Stomach (tissue), 4 donors: ENCODE measurements around the gene PLPP1.

Experiments used
- CTCF ChIP-seq, 7 experiments: fragments of 450-650 bp in 4 of 7; fragments of 200-600 bp in 3 of 7; sonication (generic) in 3 of 7; IDR thresholded peaks; one replicate each; pipeline ENCODE4 v1.5.1; 2016 to 2019; ENCODE audit warnings: antibody characterized with exemption in 7 of 7, control low read depth in 2 of 7, mild to moderate bottlenecking in 1 of 7
- EP300 ChIP-seq: sonication (generic); formaldehyde crosslinking; IDR thresholded peaks from one replicate; pipeline ENCODE4 v1.6.1; 2017; ENCODE audit warnings: antibody characterized with exemption
- POLR2A ChIP-seq, 4 donors: fragments of 450-650 bp; IDR thresholded peaks; one replicate each; pipeline ENCODE4 v1.6.1; 2016; ENCODE audit warnings: antibody characterized with exemption in 4 of 4, control low read depth in 2 of 4, mild to moderate bottlenecking in 1 of 4, moderate library complexity in 1 of 4
- POLR2AphosphoS5 ChIP-seq, 3 donors: sonication (generic); formaldehyde crosslinking; IDR thresholded peaks; one replicate each; pipeline ENCODE4 v1.6.1; 2016; ENCODE audit warnings: antibody characterized with exemption in 3 of 3

- TF ChIP-seq POLR2A (IDR thresholded peaks at IDR 0.05) (no peak), CTCF (IDR thresholded peaks at IDR 0.05) (no peak), EP300 (peak; percentile 41), POLR2AphosphoS5 (IDR thresholded peaks at IDR 0.05) (no peak)
Measured at GRCh38 chr5:55535199-55535905, 588 bp upstream of the PLPP1 start.
